Daoy (cell line): ENCODE measurements around the gene MAPK12. TPM values are rescaled to one million over a fixed set of nuclear protein-coding genes. Genes with fewer than 3 reads are reported as not detected.

Source experiments
- DNase-seq: peaks from one replicate; pipeline ENCODE4 v3.0.0-alpha.2; 2015; ENCODE audit warnings: low read depth
- total RNA-seq: library from RNA; depleted of rRNA; stranded (reverse); fragments of >200 nt; shearing (Covaris generic); gene quantifications from 2 replicates; pipeline ENCODE4 v1.2.3, GENCODE V29; 2014; rRNA removed

MAPK12 gene
- total RNA-seq, result 14.6 and 16.9 TPM in 2 replicates

DNA sequence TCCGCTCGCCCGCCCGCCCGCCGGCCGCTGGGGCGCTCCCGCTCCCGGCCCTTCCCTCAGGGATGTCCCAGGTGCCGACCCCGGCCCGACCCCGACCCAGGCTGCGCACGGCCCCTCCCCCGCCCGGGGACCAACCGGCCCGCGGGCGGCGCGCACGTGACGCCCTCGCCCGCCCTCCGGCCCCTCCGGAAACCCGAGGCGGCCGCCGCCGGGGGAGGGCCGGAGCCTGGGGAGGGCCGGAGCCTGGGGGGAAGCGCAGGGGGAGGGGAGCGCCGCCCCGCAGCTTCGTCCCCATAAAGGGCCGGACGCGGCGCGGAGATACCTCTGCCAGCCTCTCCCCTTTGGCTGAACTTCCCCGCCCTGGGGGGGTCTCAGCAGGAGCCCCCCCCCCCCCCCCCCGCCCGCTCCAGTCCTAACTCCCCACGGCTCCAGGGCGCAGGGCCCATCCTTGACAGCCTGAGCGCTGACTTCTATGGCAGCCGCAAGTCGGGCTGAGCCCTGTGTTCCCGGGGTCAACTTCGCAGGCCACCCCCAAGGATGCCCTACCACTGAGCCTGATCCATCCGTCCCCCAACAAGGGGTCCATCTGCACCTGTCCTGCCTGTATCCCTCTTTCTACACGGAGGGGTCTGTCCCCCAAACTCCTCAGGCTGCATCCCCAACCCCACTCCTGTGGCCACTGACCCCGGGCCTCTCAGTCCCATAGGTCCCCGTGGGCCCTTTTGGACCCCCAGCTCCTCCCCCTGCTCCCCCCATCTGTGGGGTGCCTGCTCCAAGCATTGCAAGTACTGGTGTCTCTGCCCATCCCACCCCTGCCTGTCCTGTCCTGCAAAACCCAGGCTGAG, at the start of gene MAPK12:
TSS of gene MAPK12 (minus strand) at position 69 of the 845 bp plus-strand sequence. CDS start 174 bp downstream, outside the sequence.
- DNase-seq, result peak; percentile 46

DNA sequence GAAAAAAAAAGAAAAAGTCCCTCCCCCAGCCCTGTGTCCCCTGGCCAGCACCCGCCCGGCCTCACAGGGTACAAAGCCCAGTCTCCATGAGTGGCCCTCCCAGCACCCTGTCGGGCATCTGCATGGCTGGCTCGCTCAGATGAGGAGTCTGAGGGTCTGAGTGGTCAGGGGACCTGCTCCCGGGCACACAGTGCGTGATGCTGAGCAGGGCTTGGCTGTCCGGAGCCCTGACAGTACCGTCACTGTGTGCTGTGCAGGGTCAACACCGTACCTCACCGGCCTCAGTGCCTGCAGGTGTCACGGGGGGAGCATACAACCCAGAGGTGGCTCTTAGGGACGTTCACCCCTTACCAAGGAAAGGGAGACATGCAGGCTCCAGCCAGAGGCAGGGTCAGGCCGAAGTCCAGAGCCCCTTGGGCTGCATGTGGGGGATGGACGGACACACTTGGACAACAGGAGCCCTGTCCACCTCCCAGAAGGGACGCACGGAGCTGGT, 49.5 kb upstream of the MAPK12 start:
- no peak for DNase-seq

GRCh38 chr22:50310031-50310722, 48.7 kb upstream of the MAPK12 start:
- no peak for DNase-seq

GRCh38 chr22:50309601-50309991, 48.1 kb upstream of the MAPK12 start:
- DNase-seq, result no peak

DNA sequence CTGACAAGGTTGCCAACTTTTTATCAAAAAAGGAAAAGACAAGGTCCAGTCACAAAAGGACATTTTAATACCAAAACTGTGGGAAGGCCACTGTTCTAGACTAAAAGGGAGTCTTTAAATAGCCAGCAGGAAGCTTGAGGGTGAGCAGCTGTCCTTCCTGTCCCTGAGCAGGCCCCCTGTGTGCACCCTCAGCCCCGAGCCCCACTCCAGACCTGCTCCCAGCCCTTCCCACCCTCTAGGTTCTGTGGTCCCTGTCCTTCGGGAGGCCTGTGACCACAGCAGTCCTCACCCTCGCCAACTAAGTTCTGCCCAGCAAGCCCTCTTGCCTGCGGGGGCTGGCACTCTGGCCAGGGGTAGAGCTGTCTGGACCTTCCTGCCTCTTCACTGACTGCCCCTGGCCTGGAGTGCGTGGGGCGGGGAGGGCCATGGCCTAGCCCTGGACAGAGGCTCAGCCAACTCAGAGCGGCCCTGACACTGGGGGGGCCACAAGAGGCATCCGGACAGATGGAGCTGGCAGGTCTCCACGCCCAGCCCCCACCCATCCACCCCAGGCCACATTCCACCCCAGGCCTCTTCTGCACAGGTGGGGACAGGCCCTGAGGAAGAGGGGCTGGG, 47.6 kb upstream of the MAPK12 start:
- no peak for DNase-seq

DNA sequence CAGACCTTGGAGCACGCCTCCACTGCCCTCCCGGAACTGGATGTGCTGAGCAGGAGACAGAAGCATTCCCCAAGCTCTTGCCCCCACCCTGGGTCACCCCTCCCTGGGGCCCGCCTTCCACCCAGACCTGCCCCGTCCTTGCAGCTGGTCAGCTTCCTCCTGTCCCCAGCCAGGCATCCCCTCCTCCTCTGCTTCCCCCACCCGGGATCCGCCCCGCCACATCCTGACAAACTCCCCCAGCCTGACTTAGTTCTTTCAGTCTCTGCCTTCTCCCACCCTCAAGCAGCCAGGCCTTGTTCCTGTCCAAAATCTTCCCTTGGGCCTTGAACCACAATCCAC, 47.1 kb upstream of the MAPK12 start:
- DNase-seq, result peak; percentile 40

DNA sequence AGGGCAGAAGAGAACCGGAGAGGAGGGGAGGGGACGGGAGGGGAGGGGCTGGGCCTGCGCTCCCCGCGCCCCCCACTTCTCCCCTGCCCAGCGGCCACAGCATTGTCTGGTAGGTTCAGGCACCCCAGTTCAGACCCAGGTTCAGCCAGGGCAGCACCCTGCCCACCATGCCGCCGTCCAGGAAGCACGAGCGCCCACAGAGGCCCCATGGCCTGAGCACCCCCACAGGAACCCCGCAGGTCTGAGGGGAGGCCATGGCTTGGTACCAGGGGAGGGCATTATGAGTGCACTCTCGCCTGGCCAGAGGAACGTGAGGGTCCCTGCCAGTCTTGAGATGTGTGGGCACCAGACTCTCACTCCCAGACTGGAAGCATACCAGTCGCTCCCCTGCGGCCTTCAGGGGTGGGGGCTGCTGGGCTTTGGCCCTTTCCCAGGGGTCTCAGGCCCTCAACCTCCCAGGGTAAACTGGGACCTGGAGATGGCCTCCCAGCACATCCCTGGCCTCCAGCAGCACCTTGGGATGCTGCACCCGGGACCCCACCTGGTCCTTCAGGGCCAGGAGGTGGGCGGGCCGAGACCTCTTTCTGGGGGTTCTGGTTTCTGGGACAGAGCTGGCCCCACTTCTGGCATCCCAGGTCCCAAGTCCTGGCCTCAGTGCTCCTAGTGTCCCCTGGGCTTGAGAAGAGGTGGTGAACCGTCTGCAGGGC, 46.6 kb upstream of the MAPK12 start:
- DNase-seq, result no peak

GRCh38 chr22:50306753-50307749, 45.6 kb upstream of the MAPK12 start, which contains the start of gene PLXNB2:
Gene PLXNB2, minus strand, starts transcription at chr22:50307646. Its CDS starts 17,062 bp downstream, at chr22:50290584.
- DNase-seq, result peak; percentile 86

GRCh38 chr22:50305923-50306566, 44.6 kb upstream of the MAPK12 start:
- DNase-seq, result peak; percentile 93

DNA sequence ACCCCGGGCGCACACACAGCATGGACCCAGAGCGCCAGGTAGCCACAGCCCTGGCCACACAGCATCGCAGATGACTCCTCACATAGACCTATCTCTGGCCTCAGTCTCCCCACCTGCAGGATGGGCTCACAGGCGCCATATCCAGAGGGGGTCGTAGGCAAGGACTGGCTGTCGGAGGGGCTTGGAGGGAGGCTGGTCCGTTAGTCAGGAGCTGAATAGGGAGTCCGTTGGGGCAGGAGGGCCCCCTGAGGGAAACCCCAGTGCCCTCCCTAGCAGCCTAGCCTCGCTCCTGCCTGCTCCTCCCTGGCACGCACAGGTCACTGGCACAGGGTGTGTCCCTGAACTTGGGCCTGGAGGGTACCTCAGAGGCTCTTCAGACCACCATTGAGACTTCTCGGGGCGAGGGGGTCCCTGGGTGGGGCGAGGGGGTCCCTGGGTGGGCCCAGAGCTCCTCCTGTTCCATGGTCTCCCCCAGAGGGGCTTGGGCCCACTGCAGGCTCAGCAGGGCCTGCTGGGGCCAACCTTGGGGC, 44.0 kb upstream of the MAPK12 start:
- DNase-seq, result peak; percentile 35

GRCh38 chr22:50304528-50305392, 43.3 kb upstream of the MAPK12 start:
- peak; percentile 58 for DNase-seq

DNA sequence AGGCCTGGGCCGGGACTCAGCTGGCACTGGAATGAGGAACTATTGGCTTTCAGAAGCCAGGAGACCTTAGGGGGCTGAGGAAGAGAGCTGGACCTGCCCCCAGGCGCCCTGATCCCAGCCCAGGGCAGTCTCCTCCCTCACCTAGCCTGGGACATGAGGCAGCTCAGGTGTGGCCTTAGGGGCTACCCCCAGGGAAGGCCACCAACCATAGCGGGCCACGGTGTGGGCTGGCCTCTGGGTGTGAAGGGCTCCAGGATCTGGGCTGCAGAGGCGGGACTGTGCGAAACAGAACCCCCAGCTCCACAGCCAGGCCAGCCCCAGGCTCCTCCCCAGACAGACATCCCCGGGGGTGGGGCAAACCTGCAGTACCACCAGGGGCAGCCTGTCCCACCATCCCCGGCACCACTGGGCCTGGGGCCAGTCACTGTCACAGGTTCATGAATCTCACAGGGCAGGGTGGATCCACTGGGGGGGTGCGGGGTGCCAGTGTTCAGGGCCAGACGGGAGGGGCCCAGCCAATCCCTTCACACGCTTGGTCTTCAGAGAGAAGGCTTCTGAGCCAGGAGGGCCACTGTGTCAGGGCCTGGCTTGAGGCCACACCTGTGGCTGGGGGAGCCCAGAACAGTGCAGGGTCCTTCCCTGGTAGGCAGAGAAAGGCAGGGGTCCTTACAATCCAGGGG, 42.5 kb upstream of the MAPK12 start:
- DNase-seq, result peak; percentile 30

- no peak for DNase-seq
These were observed 42.0 kb upstream of the MAPK12 start for GRCh38 chr22:50303515-50303847.

DNA sequence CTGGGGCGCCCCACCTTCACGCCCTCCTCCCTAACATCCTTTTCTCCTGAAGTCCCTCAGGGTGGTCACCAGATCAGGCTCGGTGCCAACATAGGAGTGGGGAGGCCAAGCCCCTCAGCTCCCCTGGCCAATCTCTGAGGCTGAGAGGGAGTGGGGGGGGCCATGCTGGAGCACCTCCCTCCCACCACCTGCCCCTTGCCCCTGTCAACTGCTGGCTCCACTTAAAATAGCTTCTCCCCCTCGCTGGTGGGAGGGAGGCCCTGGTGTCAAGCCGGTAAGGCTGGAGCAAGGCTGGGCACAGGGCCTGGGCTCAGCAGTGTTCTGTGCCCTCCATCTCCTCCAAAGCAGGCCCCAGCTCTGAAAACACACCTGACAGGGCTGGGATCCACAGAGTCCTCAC, 41.1 kb upstream of the MAPK12 start:
- no peak for DNase-seq

- peak; percentile 44 for DNase-seq
These were observed 40.6 kb upstream of the MAPK12 start for GRCh38 chr22:50302041-50302541.

DNA sequence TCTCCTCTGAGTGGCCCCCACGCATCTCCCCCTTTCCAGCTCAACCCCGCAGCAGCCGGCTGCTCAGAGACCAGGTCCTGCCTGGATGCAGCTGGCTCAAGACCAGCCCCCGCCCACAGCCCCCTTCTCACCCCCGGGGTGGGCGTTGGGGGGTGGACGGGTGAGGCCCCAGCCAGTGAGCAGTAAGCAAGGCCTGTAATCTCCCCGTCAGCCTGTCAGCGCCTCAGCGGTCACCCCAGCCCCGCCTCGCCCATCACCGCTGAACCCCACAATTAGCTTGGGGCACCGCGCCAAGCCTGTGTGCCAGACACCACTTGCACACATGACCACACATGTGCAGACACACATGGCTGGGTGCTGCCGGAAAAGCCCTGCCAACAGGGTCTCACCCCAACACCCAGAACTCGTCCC, 40.1 kb upstream of the MAPK12 start:
- DNase-seq, result no peak

DNA sequence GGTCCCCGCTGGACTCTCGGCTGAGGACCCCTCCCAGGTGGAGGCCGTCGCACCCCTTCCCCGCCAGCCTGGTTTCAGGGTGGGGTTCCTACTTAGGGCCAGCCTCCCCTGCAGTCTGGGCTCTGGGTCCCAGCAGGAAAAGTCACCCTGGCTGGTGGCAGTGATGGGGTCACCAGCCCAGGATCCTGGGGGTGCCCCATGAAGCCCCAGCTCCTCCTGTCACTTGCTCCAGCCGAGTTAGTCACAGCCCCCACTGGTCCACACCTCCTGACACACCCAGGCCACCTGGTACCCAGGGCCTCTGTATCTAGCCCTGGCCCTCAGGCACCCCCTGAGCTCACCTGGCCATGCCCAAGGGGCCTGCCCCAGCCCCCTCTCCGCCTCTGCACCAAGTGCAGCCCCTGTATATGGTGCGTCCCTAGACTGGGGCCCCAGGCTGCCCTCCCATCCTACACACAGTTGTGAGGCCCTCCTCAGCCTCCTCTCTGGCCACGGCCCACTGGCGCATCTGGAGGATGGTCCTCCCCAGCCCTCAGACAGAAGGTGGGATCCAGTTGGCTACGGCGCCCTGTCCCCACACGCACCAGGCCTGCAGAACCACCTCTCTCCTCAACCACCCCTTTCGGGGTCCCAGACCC, 39.3 kb upstream of the MAPK12 start:
- no peak for DNase-seq
